HepG2 (cell line): Measurements from ENCODE around the gene ABHD15. TPM values are rescaled to one million over a fixed set of nuclear protein-coding genes. Genes with fewer than 3 reads are reported as not detected.
A peak's percentile ranks its signal among the peaks of the same experiment; 100 is the strongest.

ENCODE experiments used
- AGO2 ChIP-seq: fragments of 200-400 bp; formaldehyde crosslinking; optimal IDR thresholded peaks from 2 replicates; pipeline ENCODE3; 2017; ENCODE audit warnings: mild to moderate bottlenecking, low read depth, low read length, moderate library complexity
- ATAD3A ChIP-seq: sonication (generic); formaldehyde crosslinking; IDR thresholded peaks from 2 replicates; pipeline ENCODE4 v1.4.0; 2020; ENCODE audit warnings: missing genetic modification reagents
- ATF4 ChIP-seq, 2 experiments: fragments of 450-650 bp in 1 of 2; sonication (generic) in 1 of 2; formaldehyde crosslinking; IDR thresholded peaks; 2 replicates each; pipeline versions ENCODE4 v1.5.0 to v1.8.0; 2020 to 2022; ENCODE audit warnings: mild to moderate bottlenecking in 1 of 2, missing genetic modification reagents in 1 of 2
- BCL6 ChIP-seq: IDR thresholded peaks from 2 replicates; pipeline ENCODE4 v1.6.1; 2016; ENCODE audit warnings: missing genetic modification reagents, missing compliant biosample characterization
- DR1 ChIP-seq: sonication (generic); formaldehyde crosslinking; IDR thresholded peaks from 2 replicates; pipeline ENCODE4 v1.8.0; 2021; ENCODE audit warnings: mild to moderate bottlenecking, missing genetic modification reagents, inconsistent platforms
- DZIP1 ChIP-seq: sonication (generic); formaldehyde crosslinking; IDR thresholded peaks from 2 replicates; pipeline ENCODE4 v1.5.0; 2020; ENCODE audit warnings: mild to moderate bottlenecking, missing genetic modification reagents
- ERF ChIP-seq: IDR thresholded peaks from 2 replicates; pipeline ENCODE4 v1.6.1; 2018; ENCODE audit warnings: missing biosample characterization, missing genetic modification reagents
- FOXJ3 ChIP-seq: sonication (generic); formaldehyde crosslinking; IDR thresholded peaks from 2 replicates; pipeline ENCODE4 v1.4.0; 2020; ENCODE audit warnings: missing genetic modification reagents, mild to moderate bottlenecking, borderline replicate concordance
- GATA4 ChIP-seq: sonication (generic); IDR thresholded peaks from 2 replicates; pipeline ENCODE4 v1.6.1; 2016; ENCODE audit warnings: antibody characterized with exemption, low read depth, borderline replicate concordance
- HDAC1 ChIP-seq: sonication (generic); formaldehyde crosslinking; IDR thresholded peaks from 2 replicates; pipeline ENCODE4 v1.5.1; 2020; ENCODE audit warnings: mild to moderate bottlenecking, missing genetic modification reagents
- JUND ChIP-seq: sonication (generic); formaldehyde crosslinking; IDR thresholded peaks from 2 replicates; pipeline ENCODE4 v1.8.0; 2022; ENCODE audit warnings: mild to moderate bottlenecking, missing genetic modification reagents
- MAX ChIP-seq: IDR thresholded peaks from 2 replicates; pipeline ENCODE4 v1.6.1; 2012; ENCODE audit warnings: inconsistent platforms
- MBD4 ChIP-seq: IDR thresholded peaks from 2 replicates; pipeline ENCODE4 v1.6.1; 2012; ENCODE audit warnings: low read length, inconsistent platforms, borderline replicate concordance
- MLLT10 ChIP-seq: sonication (generic); formaldehyde crosslinking; IDR thresholded peaks from 2 replicates; pipeline ENCODE4 v1.4.0; 2020; ENCODE audit warnings: missing genetic modification reagents
- MTA3 ChIP-seq: sonication (generic); formaldehyde crosslinking; IDR thresholded peaks from 2 replicates; pipeline ENCODE4 v1.4.0; 2020; ENCODE audit warnings: missing genetic modification reagents
- PAF1 ChIP-seq: IDR thresholded peaks from 2 replicates; pipeline ENCODE4 v1.6.1; 2016; ENCODE audit warnings: missing genetic modification reagents, missing compliant biosample characterization
- RELA ChIP-seq: sonication (generic); formaldehyde crosslinking; IDR thresholded peaks from 2 replicates; pipeline ENCODE4 v1.4.0; 2020; ENCODE audit warnings: missing genetic modification reagents
- RXRA ChIP-seq: sonication (generic); formaldehyde crosslinking; IDR thresholded peaks from 2 replicates; pipeline ENCODE4 v1.5.1; 2020; ENCODE audit warnings: missing genetic modification reagents
- ZC3H13 ChIP-seq: sonication (generic); formaldehyde crosslinking; IDR thresholded peaks from 2 replicates; pipeline ENCODE4 v1.8.1; 2023; ENCODE audit warnings: mild to moderate bottlenecking, missing genetic modification reagents, moderate library complexity
- ZNF180 ChIP-seq: sonication (generic); formaldehyde crosslinking; IDR thresholded peaks from 2 replicates; pipeline ENCODE4 v1.4.0; 2020; ENCODE audit warnings: low read depth, missing genetic modification reagents, borderline replicate concordance
- ZNF225 ChIP-seq: sonication (generic); formaldehyde crosslinking; IDR thresholded peaks from 2 replicates; pipeline ENCODE4 v1.4.0; 2020; ENCODE audit warnings: mild to moderate bottlenecking, missing genetic modification reagents
- ZNF33B ChIP-seq: sonication (generic); formaldehyde crosslinking; IDR thresholded peaks from 2 replicates; pipeline ENCODE4 v1.5.1; 2020; ENCODE audit warnings: mild to moderate bottlenecking, missing genetic modification reagents
- ZNF343 ChIP-seq: sonication (generic); formaldehyde crosslinking; IDR thresholded peaks from 2 replicates; pipeline ENCODE4 v1.4.0; 2020; ENCODE audit warnings: mild to moderate bottlenecking, missing genetic modification reagents
- ZNF367 ChIP-seq: sonication (generic); formaldehyde crosslinking; IDR thresholded peaks from 2 replicates; pipeline ENCODE4 v1.4.0; 2020; ENCODE audit warnings: missing genetic modification reagents, borderline replicate concordance
- ZNF557 ChIP-seq: sonication (generic); formaldehyde crosslinking; IDR thresholded peaks from 2 replicates; pipeline ENCODE4 v1.4.0; 2020; ENCODE audit warnings: missing genetic modification reagents
- ZNF567 ChIP-seq: sonication (generic); formaldehyde crosslinking; IDR thresholded peaks from 2 replicates; pipeline ENCODE4 v1.8.1; 2023; ENCODE audit warnings: mild to moderate bottlenecking, missing genetic modification reagents, borderline replicate concordance
- ZNF616 ChIP-seq: sonication (generic); formaldehyde crosslinking; IDR thresholded peaks from 2 replicates; pipeline ENCODE4 v1.5.0; 2020; ENCODE audit warnings: low read depth, mild to moderate bottlenecking, missing genetic modification reagents
- ZNF766 ChIP-seq: sonication (generic); formaldehyde crosslinking; IDR thresholded peaks from 2 replicates; pipeline ENCODE4 v1.5.0; 2020; ENCODE audit warnings: missing genetic modification reagents, borderline replicate concordance
- ZNF883 ChIP-seq: sonication (generic); formaldehyde crosslinking; IDR thresholded peaks from 2 replicates; pipeline ENCODE4 v1.5.1; 2020; ENCODE audit warnings: mild to moderate bottlenecking, missing genetic modification reagents; ENCODE audit errors: not compliant biosample characterization
- polyA plus RNA-seq, 8 experiments: library from polyadenylated mRNA; depleted of rRNA in 3 of 8; stranded (reverse) in 7 of 8; unstranded in 1 of 8; fragments of >200 nt; fragmentation: Illumina TruSeq in 4 of 8; extraction: Trizol in 4 of 8; gene quantifications; 2 replicates each; pipeline versions ENCODE4 v1.2.1 to v1.2.3, GENCODE V29; 2011 to 2016; ENCODE audit warnings: low read depth in 4 of 8, missing spikeins in 1 of 8, mixed read lengths in 1 of 8; ENCODE audit not compliant: insufficient read depth in 1 of 8
- total RNA-seq, 5 experiments: library from RNA; depleted of rRNA; stranded (reverse); fragments of >200 nt; fragmentation: Illumina TruSeq; extraction: Trizol; gene quantifications; 2 replicates each; pipeline ENCODE4 v1.2.3, GENCODE V29; 2016; ENCODE audit warnings: low read depth in 1 of 5

The ABHD15 gene
- total and polyA plus RNA-seq, 2 of the 13 experiments (the other 11 are each of a cell fraction or from before 2014, with no cell fraction given): 2.4 to 7.7 TPM

DNA sequence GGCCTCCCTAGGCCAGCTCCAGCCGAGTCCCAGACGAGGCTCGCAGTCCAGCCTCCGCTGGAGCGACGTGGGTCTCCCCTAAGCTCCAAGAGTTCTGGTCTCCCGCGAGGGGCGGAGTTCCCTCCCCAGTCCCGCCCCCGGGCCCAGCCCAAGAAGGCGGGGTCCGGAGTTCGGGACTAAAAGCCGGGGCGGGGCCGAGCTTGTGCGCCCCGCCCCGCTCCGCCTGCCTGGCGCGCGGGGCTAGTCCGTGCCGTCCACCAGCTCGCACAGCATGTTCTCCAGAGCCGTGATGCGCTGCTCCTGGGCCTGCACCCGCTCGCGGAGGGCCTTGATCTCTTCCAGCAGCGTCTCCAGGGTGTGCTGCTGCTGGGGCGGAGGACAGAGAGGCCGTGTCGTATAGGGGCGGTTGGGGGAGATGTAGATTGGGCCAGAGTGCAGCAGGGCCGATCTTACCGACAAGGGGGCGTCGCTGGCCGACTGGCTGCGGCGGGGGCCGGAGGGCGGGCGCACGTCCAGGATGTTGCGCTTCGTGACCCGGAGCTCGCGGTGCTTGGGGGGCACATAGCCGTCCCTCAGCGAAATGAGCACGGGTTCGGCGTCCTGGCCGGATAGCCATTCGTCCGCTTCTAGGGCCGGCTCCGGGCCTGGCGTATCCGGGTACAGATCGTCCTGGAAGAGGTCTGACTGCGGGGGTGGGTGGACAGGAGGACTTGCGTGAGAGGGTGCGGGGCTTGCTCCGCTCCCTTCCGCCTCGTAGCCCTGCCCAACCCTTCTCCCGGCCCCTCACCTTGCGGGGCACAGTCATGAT, 48.9 kb upstream of the ABHD15 start (continued):
- TF ChIP-seq GATA4 (no peak), DZIP1 (CRISPR knock-in tag) (peak; percentile 24; the same call in 1 of the 2 replicates), ATF4 (CRISPR knock-in tag; IDR thresholded peaks at IDR 0.05) (no peak), RELA (CRISPR knock-in tag) (no peak), ZC3H13 (CRISPR knock-in tag) (no peak), MLLT10 (CRISPR knock-in tag) (no peak), ZNF766 (no peak), ZNF33B (0 out of 2 replicates have a peak, but pooled peaks have one; percentile 30), ZNF180 (CRISPR knock-in tag) (no peak), ZNF616 (0 out of 2 replicates have a peak, but pooled peaks have one; percentile 76), ZNF343 (CRISPR knock-in tag) (no peak), ZNF883 (CRISPR knock-in tag) (peak; percentile 51), AGO2 (peak; percentile 30), ERF (peak; percentile 33; the same call in 1 of the 2 replicates), HDAC1 (CRISPR knock-in tag) (peak; percentile 70), RXRA (no peak), ZNF225 (CRISPR knock-in tag) (no peak), ZNF567 (CRISPR knock-in tag) (no peak), ZNF557 (CRISPR knock-in tag) (no peak), ZNF367 (CRISPR knock-in tag) (no peak), ATAD3A (CRISPR knock-in tag) (no peak), MTA3 (CRISPR knock-in tag) (no peak), DR1 (CRISPR knock-in tag) (peak; percentile 92), MBD4 (no peak), FOXJ3 (CRISPR knock-in tag) (no peak), PAF1 (CRISPR knock-in tag) (no peak), JUND (no peak), BCL6 (CRISPR knock-in tag) (no peak), MAX (peak; percentile 66; the same call in 1 of the 2 replicates)
